DMS53 treated with DMSO at 0.1 percent for 48 hours (cell line): ENCODE data around the gene SEH1L.

Experiments used
- DNase-seq: peaks from one replicate; lab custom pipeline; 2025; ENCODE audit not compliant: unreplicated experiment; lab: John Stamatoyannopoulos, UW

Gene SEH1L

GRCh38 chr18:13035249-13035914 lies 87.6 kb downstream of the SEH1L start:
- DNase-seq, result no peak

GRCh38 chr18:13036622-13037320 lies 89.0 kb downstream of the SEH1L start:
- DNase-seq, result no peak
